Measurements from ENCODE around the gene SNTB2. TPM values are rescaled to one million over a fixed set of nuclear protein-coding genes. Genes with fewer than 3 reads are reported as not detected.

Gene SNTB2
- total and polyA plus RNA-seq, 10 of the 15 experiments (the other 5 are each of a cell fraction or from before 2014, with no cell fraction given) = 1.2 to 15.7 (median 5.0) TPM

- H3K36me3 ChIP-seq (ENCODE audit: control insufficient read depth in 2 of 2, insufficient read depth in 2 of 2, low read length in 1 of 2) = peaks cover 3 to 28% of the 10 kb centered on the region in 2 experiments; a peak in 3 of 4 replicates
- H3K27ac ChIP-seq (ENCODE audit: control insufficient read depth, insufficient read depth) = no peak overlapping the region
- TF ChIP-seq ELK1 (IDR thresholded peaks at IDR 0.05; ENCODE audit: low read depth, low read length) (no peak), WRNIP1 (IDR thresholded peaks at IDR 0.05; ENCODE audit: borderline replicate concordance, low read depth, low read length) (no peak), EP300 (IDR thresholded peaks at IDR 0.05; ENCODE audit: borderline replicate concordance in 1 of 2, control insufficient read depth in 1 of 2, low read depth in 2 of 2, low read length in 2 of 2) (no peak), POU2F2 (IDR thresholded peaks at IDR 0.05; ENCODE audit: borderline replicate concordance, low read depth, low read length) (no peak), EGR1 (IDR thresholded peaks at IDR 0.05; ENCODE audit: borderline replicate concordance in 1 of 2, low read depth in 2 of 2, low read length in 2 of 2) (no peak), SIN3A (IDR thresholded peaks at IDR 0.05; ENCODE audit: low read depth, low read length) (no peak), SIX5 (IDR thresholded peaks at IDR 0.05; ENCODE audit: low read depth, low read length, severe bottlenecking) (no peak), ZBTB33 (IDR thresholded peaks at IDR 0.05) (no peak)
- TF ChIP-seq, protein P1, sequence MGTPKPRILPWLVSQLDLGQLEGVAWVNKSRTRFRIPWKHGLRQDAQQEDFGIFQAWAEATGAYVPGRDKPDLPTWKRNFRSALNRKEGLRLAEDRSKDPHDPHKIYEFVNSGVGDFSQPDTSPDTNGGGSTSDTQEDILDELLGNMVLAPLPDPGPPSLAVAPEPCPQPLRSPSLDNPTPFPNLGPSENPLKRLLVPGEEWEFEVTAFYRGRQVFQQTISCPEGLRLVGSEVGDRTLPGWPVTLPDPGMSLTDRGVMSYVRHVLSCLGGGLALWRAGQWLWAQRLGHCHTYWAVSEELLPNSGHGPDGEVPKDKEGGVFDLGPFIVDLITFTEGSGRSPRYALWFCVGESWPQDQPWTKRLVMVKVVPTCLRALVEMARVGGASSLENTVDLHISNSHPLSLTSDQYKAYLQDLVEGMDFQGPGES (IDR thresholded peaks at IDR 0.05) = no peak
- TF ChIP-seq, protein P2, sequence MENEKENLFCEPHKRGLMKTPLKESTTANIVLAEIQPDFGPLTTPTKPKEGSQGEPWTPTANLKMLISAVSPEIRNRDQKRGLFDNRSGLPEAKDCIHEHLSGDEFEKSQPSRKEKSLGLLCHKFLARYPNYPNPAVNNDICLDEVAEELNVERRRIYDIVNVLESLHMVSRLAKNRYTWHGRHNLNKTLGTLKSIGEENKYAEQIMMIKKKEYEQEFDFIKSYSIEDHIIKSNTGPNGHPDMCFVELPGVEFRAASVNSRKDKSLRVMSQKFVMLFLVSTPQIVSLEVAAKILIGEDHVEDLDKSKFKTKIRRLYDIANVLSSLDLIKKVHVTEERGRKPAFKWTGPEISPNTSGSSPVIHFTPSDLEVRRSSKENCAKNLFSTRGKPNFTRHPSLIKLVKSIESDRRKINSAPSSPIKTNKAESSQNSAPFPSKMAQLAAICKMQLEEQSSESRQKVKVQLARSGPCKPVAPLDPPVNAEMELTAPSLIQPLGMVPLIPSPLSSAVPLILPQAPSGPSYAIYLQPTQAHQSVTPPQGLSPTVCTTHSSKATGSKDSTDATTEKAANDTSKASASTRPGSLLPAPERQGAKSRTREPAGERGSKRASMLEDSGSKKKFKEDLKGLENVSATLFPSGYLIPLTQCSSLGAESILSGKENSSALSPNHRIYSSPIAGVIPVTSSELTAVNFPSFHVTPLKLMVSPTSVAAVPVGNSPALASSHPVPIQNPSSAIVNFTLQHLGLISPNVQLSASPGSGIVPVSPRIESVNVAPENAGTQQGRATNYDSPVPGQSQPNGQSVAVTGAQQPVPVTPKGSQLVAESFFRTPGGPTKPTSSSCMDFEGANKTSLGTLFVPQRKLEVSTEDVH (IDR thresholded peaks at IDR 0.05; ENCODE audit: low read depth, partially characterized antibody) = no peak
- no TSS peak for BruUV-seq (replicated peaks)
- ChIA-PET CTCF (interaction anchor here (0.8 kb wide), 1 partner anchor 10 kb away, joined by 3 read pairs; no protein-coding TSS in a partner anchor), SMC1A (ENCODE audit: uncharacterized antibody, unreplicated experiment) (no interaction called here), RAD21 (ENCODE audit: unreplicated experiment) (no interaction called here), POLR2A (no interaction called here)
- H3K4me3 ChIP-seq = no peak overlapping the region
- H3K9me3 ChIP-seq (replicated peaks; ENCODE audit: control insufficient read depth, insufficient read depth, low read length) = no peaks in the 10 kb centered on the region
- no peak overlapping the region for H3K4me2 ChIP-seq (ENCODE audit: control insufficient read depth, insufficient read depth)
- WGBS (ENCODE audit: insufficient coverage, insufficient replicate concordance, low lambda C conversion rate, missing lambda C conversion rate) = 93% methylated on average over 30 of the region's 30 CpGs
- H3K9ac ChIP-seq (ENCODE audit: control insufficient read depth, insufficient read depth, low read length) = no peak overlapping the region
- intact Hi-C loops (cut with micrococcal nuclease; ENCODE audit: unreplicated experiment) (no loop called here), in situ Hi-C loops (cut with MboI) (no loop called here)
- H4K20me1 ChIP-seq (ENCODE audit: control insufficient read depth, insufficient read depth) = no peaks in the 10 kb centered on the region
- no peak for DNase-seq (ENCODE audit: low read depth, low spot score)
- peaks cover 23% of the 10 kb centered on the region for H3K79me2 ChIP-seq (ENCODE audit: control insufficient read depth, insufficient read depth, low read length)
- no peaks in the 10 kb centered on the region for H3K4me1 ChIP-seq (ENCODE audit: control insufficient read depth, insufficient read depth, low read length)
- H3K27me3 ChIP-seq (replicated peaks in 1 of 2; ENCODE audit: control insufficient read depth in 2 of 2, insufficient read depth in 2 of 2, low read length in 1 of 2) = no peaks in the 10 kb centered on the region
- no peak for ATAC-seq
- no peak overlapping the region for H2AFZ ChIP-seq (ENCODE audit: control insufficient read depth, low read depth, low read length)
- no peak for FAIRE-seq
Observed at GRCh38 chr16:69315486-69316311, 128.7 kb downstream of the SNTB2 start.
